ENCODE data around the gene ADNP2.

ADNP2 gene

DNA sequence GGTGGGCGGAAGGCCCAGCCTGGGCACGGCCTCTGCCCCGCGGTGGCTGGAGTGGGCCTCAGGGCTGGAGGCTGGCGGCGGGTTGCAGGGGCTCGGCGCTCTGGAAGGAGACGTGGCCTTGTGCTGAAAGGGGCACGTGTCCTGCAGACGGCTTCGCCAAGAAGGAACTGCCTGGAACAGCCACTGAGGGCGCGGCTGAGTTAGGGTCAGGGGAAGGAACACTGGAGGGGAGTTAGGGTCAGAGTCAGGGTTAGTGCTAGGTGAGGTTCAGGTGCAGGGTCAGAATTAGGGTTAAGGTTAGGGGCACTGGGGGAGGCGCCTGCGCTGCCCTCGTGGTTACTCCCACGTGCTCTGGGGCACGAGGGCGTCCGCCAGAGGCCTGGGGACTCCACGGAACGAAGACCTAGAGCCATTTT, 933 bp upstream of the ADNP2 start:
- DNase-seq, result no peak

DNA sequence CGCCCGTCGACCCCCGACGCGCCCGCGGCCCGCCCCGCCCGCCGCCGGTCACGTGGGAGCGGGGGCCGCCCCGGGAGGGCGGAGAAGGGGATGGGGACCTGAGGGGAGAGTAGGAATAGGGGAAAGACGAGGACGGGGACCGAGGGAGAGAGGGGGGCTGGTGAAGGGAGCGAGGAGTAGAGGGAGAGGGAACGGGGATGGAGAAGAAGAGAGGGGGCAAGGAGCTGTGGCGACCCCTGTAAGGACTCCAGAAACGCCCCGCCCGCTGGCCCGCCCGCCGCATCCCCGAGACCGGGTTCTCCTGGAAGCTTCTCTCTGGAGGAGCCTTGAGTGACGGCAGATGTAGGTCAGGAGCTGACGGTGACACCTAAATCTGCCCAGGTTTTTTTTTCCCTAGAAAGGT, 615 bp downstream of the ADNP2 start:
- DNase-seq, result peak; percentile 22

DNA sequence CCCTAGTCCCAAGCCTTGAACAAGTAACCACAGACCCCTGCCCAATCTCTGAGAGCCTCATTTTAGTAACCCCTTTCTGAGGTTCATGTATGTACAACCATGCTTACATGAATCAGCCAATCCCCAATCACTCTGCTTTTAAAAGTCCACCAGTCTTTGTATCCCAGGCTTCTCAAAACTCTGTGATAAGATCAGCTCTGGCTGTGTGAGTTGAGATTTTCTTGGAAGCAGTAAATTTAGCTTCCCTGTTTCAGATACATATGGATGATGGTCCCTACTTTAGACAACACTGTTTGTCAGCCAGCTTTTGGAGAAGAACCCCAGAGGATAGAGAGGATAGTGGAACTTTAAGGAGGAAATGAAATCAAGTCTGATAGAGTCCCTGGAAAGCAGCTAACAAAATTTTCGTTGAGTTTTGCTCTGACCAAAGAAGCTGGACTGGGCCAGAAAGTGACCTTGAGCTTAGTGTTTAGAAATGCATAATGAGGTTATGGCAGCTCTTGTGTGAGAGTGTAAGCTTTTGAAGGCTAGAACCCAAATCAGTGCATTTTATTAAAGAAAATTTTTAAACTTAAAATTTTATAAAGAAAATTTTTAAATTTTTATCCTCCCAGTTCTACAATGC, 3.7 kb downstream of the ADNP2 start:
- no peak for DNase-seq

DNA sequence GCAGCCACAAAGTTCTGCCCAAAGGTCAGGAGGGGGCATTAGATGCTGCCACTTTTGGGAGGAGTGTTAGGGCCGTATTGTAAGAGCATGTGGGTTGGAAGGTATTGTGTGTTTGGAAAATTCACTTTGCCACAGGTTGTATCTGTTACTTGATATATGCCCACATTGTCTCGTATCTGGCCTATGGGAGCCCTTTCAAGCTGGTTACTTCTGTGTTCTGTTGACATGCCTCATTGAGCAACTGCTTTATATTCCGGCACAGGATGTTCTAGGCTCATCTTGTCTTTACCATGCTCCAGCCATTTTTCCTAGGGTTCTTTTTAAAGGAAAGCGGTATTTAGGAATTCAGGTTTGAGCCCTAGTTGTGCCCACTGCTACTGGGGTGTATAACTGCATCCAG, 6.0 kb downstream of the ADNP2 start:
- DNase-seq, result no peak

GRCh38 chr18:80119111-80119510, 10.0 kb downstream of the ADNP2 start:
- DNase-seq, result no peak

DNA sequence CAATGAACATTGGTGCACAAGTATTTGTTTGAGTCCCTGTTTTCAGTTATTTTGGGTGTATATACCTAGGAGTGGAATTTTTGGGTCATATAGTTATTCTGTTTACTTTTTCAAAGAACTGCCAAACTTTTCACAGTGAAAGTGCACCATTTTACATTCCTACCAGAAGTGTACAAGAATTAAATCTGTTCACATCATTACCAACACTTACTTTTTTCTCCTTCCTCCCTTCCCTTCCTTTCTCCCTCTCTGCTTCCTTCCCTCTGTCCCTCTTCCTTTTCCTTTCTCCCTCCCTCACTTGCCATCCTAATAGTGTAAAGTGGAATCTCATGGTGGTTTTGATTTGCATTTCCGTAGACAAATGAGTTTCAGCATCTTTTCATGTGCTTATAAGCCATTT, 11.9 kb downstream of the ADNP2 start:
- no peak for DNase-seq

DNA sequence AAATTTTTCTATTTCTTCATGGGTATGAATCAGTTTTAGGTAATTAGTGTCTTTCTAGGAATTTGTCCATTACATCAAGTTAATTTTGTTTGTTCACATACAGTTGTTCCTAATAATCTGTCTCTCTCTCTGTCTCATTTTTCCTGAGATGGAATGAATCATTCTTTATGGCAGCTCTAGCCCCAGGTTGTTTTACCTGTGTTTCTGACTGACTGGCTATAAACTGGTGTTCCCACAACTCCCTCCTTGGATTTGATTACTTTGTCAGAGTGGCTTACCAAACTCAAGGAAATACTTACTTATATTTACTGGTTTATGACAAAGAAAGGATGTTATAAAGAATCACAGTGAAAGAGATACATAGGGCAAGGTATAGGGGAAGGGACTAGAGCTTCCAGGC, 15.1 kb downstream of the ADNP2 start:
- no peak for DNase-seq

GRCh38 chr18:80126797-80127196, 17.7 kb downstream of the ADNP2 start:
- DNase-seq, result no peak

DNA sequence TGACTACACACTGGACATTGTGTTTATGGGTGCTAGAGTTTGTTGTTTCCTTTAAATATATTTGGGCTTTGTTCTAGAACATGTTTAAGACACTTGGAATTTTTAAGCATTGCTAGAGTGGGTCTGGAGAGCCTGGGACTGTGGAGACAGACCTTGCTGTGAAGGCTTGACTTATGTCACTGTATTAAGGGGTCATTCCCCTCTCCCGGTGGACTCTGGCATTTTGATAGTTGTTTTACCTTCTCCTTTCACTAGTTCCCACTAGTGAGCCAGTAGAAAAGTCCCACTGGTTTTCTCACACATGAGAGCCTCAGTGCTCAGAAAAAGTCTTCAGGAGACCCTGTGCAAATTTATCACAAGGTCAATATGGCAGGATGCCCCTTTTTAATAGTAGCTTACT, 18.6 kb downstream of the ADNP2 start:
- DNase-seq, result no peak

- no peak for DNase-seq
Measured at GRCh38 chr18:80129672-80130367, 20.8 kb downstream of the ADNP2 start.

- no peak for DNase-seq
Measured at GRCh38 chr18:80130555-80130954, 21.5 kb downstream of the ADNP2 start.

DNA sequence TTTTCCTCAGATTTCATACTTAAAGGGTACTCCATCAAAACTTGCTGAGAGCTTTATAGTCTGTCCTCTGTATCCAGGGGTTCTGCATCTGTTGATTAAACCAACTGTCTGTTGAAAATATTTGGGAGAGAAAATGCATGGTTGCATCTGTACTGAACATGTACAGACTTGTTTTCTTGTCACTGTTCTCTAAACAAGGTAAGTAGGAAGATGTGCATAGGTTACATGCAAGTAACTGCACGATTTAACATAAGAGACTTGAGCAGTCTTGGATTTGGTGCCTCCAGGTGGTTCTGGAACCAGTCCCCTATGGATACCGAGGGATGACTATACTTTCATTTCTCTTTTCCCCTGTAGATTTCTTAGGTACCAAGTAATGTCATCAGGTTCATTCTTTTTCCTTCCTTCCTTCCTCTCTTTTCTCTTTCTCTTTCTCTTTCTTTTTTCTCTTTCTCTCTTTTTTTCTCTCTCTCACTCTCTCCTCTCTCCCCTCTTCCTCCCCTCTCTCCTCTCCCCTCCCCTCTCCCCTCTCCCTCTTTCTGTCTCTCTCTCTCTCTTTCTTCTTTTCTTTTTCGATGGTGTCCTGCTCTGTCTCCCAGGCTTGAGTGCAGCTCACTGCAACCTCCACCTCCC, 23.2 kb downstream of the ADNP2 start:
- DNase-seq, result no peak

DNA sequence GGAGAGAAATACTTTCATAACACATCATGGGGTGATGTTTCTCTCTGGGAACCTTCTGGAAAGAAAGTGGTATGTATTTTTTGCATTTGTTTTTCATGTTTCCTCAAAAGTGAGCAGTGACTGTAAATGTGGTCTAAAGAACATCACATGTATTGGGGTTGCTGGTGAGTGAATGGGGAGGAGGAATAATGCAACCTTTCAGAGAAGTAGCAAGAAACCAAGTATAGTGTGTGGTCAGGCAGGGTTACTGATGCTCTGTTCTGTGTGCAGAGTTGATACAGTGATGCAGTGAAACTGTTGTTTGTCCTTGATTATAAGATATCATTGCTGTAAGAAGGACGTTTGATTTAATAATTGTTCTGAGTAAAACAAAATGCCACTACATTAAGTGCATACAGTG, 24.1 kb downstream of the ADNP2 start:
- no peak for DNase-seq

GRCh38 chr18:80135136-80135535, 26.1 kb downstream of the ADNP2 start:
- no peak for DNase-seq

GRCh38 chr18:80136679-80137078, 27.6 kb downstream of the ADNP2 start:
- no peak for DNase-seq

DNA sequence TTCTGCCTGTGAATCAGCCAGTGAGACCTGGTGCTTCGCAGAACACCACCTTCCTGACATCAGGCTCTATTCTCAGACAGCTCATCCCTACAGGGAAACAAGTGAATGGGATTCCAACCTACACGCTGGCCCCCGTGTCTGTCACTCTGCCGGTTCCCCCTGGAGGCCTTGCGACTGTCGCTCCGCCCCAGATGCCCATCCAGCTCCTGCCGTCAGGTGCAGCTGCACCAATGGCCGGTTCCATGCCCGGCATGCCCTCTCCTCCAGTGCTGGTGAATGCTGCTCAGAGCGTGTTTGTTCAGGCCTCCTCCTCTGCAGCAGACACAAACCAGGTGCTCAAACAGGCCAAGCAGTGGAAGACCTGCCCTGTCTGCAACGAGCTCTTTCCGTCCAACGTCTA, 28.1 kb downstream of the ADNP2 start:
- DNase-seq, result no peak

- no peak for DNase-seq
Measured at GRCh38 chr18:80137976-80138375, 28.9 kb downstream of the ADNP2 start.

DNA sequence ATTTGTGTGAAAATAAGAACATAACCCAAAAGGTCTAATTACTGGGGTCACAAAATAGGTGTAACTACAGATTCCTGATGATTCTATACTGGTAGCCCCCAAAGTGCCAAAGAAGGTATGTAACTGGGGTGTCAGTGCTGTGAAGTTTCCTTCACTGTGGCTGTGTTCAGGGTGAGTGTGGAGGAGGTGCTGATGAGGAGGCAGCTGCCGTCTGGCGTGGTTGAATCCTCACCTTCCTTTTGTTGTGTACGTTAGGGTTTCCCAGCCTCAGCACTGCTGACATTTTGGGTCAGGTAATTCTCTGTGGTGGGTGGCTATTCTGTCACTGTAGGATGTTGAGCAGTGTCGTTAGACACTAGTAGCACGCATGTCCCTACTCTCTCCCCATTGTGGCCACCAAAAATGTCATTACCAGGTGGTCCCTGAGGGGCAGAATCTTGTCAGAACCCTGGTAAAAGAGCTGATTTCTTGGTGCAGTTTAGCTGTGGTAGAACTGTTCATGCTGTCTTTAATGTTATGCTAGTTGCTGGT, 31.5 kb downstream of the ADNP2 start:
- no peak for DNase-seq

DNA sequence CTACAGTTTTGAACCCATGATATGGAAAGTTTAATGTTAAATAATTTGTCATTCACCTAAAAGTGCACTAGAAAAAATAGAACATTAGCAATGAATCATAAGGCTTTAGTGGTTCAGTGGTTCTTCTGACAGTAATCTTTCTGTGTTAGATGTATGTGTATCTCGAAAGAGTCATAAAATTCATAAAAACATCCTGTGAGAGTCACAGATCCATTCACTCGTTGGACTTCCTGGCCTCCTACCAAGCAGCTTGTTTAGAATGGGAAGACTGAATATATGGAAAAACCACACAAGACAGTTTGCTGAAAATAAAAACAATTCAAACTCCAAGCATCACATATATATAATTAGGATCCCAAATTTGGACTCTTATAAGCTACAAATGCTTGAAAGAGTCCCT, 34.8 kb downstream of the ADNP2 start:
- DNase-seq, result no peak

- no peak for DNase-seq
Measured at GRCh38 chr18:80145196-80145804, 36.2 kb downstream of the ADNP2 start.

DNA sequence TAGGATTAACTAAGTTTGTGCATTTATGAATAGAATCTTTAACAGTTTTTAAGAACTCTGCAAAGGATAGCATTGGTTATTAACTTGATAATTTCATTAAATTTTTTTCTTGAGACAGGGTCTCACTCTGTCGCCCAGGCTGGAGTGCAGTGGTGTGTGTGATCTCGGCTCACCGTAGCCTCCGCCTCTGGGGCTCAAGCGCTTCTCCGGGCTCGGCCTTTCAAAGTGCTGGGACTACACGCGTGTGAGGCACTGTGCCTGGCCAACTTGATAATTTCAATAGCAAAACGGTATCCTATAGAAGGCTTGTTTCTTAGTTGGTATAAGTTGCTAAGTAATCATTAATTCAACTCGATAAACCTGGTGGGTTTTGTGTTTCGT, 38.0 kb downstream of the ADNP2 start:
- no peak for DNase-seq

DNA sequence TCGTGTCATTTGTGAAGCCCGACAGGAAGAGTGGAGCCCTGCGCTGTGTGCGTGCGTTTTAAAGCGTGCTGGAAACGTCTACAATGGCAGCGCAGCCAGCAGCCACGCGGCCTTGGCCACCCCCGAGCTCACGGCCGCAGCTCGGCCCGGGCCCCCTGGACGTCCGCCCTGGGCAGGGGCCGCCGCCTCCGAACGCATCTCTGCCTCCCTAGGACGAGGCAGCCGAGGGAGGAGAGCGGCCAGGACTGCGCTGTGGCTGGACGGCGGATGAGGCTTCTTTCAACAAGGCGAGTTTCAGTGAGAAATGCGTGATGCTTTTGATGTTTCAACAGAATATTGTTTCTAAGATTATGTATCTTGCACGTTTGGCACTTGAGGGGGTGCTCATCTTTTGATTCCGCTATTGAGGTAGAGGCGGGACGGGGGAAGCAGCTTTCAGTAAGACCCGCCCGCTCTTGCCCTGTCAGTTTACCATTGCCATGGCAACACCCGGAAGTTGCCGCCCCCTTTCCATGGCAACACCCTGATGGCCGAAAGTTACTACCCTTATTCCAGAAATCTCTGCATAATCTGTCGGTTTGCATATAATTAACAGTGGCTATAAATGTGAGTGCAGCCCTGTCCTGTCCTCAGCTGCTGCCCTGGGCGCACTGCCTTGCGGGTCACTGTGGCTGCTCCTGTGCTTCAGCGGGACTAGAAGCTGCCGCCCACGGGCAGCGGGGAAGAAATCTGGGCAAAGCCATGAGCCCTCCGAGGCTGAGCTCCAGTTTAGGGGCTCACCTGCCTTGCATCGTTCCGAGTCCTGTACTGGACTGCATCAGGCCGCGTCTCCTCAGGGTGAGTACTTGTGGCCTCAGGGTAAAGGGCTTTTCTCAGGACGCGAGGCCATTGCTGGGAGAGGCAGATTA, 38.6 kb downstream of the ADNP2 start:
- DNase-seq, result peak; percentile 90
